Left hindlimb (tissue), 1 donor: ENCODE data around the gene TKFC.

Experiments
- DNase-seq: peaks from one replicate; pipeline ENCODE4 v3.0.0-alpha.2; 2018

TKFC gene

DNA sequence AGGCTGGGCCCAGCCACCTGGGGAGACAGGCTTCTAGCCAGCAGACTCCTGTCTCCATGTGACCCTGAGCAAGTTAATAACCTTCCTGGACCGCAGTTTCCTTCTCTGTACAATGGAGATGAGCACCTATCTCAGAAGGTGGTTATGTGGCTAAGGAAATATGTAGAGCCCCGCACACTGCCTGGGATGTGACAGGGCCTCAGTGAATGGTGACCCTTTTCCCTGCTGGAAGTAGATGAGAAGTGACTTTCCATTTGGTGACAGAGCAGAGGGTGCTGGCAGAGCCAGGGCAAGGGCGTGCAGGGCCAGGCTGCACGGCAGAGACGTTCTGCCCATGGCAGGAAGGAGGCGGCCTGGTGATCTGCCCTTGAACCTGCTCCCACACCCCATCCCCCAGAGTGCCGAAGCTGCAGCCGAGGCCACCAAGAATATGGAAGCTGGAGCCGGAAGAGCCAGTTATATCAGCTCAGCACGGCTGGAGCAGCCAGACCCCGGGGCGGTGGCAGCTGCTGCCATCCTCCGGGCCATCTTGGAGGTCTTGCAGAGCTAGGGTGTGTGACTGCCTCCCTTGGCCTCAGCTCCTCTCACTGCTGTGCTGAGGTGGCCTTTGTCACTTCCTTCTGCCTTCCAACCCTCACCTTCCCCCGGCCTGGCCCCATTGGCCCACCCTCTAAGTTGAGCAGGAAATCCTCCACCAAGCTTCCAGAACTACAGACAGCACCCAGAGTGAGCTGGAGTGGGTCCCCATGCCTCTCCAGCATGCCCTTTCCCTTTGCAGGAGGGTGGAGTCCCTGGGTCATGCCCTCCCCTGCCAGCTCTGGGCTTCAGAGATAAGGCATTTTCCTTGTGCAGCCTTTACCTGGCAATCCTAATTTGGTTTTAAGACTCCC lies 13.2 kb downstream of the TKFC start:
- DNase-seq, result no peak

DNA sequence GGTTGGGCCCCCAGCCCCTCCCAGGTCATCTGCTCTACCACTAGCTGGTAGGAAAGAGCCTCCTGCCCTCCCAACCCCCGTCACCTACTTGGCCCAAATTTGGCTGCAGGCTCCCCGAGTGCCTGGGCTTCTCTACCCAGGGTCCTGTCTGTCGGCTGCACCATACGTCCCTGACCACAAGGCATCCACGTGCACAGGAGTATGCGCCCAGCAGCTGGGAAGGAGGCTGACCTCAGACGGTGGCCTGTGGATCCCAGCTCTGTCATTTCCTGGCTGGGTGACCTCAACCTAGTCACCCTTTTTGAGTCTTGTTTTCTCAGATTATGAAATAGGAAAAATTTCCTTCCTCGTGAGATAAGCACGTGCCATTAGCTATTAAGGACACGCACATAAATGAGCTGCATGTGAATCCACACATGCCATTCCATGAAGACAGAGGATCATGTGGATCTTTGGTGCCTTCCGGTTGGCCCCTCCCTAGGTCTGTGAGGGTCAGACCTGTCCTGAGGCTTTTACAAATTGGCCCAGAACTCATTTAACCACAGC lies 15.0 kb downstream of the TKFC start:
- DNase-seq, result no peak

- DNase-seq, result no peak
Measured at GRCh38 chr11:61349189-61349751, 16.2 kb downstream of the TKFC start.

- no peak for DNase-seq
Measured at GRCh38 chr11:61349916-61350315, 16.9 kb downstream of the TKFC start.

- no peak for DNase-seq
Measured at GRCh38 chr11:61350336-61350735, 17.3 kb downstream of the TKFC start.

- DNase-seq, result no peak
Measured at GRCh38 chr11:61350803-61351202, 17.8 kb downstream of the TKFC start.

DNA sequence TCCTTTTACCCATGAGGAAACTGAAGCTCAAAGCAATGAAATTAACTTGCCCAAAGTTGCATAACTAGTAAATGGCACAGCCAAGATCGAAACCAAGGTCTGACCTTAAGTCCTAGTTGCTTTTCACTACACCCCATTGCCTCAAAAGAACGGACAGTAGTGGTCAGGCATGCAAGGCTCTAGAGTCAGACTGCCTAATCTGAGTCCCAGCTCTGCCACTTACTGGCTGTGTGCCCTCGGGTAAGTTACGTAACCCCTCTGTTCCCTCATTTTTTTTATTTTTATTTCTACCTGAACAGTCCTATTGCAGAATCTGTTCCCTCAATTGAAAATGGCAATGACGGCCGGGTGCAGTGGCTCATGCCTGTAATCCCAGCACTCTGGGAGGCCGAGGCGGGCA lies 19.0 kb downstream of the TKFC start:
- no peak for DNase-seq

GRCh38 chr11:61353131-61354067 lies 20.4 kb downstream of the TKFC start:
- no peak for DNase-seq

- DNase-seq, result no peak
Measured at GRCh38 chr11:61354208-61354607, 21.2 kb downstream of the TKFC start.

- DNase-seq, result no peak
Measured at GRCh38 chr11:61356706-61357105, 23.7 kb downstream of the TKFC start.

GRCh38 chr11:61357233-61357893 lies 24.3 kb downstream of the TKFC start:
- no peak for DNase-seq

DNA sequence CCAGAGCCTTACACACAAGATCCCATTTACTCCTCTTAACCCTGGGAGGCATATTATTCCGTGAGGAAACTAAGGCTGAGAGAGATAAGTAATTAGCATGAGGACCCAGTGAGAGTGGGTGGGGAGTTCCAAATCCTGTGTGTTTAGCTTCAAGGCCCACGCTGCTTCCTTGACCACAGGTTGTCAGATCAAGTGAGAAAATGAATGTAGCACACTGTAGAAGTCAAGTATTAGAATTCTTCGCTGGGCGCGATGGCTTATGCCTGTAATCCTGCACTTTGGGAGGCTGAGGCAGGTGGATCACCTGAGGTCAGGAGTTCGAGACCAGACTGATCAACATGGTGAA lies 24.8 kb downstream of the TKFC start:
- DNase-seq, result no peak

- DNase-seq, result no peak
Measured at GRCh38 chr11:61358566-61358965, 25.5 kb downstream of the TKFC start.

- DNase-seq, result no peak
Measured at GRCh38 chr11:61359516-61359915, 26.5 kb downstream of the TKFC start.

DNA sequence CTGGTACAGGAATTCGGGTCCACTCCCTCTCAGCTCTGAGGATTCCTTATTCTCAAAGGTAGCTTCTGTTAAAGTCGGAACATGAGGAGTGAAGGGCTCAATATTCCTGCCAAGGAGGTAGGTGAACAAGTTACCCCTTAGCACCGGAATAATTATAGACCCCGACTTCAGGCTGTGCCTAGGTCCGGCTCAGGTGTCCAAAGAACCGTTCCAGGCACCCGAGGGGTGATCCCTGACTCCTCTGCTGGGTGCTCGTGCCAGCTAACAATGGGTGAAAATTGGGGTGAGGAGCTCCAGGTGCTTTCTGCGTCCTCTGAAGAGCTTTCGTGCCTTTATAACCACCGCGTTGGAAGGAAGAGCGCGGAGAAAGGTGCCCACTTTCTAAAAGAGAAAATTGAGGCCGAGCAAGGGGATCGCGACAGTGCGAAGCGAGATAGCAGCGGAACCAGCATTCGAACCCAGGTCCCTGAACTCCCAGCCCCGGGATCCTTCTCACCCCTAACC lies 28.3 kb downstream of the TKFC start:
- DNase-seq, result no peak

DNA sequence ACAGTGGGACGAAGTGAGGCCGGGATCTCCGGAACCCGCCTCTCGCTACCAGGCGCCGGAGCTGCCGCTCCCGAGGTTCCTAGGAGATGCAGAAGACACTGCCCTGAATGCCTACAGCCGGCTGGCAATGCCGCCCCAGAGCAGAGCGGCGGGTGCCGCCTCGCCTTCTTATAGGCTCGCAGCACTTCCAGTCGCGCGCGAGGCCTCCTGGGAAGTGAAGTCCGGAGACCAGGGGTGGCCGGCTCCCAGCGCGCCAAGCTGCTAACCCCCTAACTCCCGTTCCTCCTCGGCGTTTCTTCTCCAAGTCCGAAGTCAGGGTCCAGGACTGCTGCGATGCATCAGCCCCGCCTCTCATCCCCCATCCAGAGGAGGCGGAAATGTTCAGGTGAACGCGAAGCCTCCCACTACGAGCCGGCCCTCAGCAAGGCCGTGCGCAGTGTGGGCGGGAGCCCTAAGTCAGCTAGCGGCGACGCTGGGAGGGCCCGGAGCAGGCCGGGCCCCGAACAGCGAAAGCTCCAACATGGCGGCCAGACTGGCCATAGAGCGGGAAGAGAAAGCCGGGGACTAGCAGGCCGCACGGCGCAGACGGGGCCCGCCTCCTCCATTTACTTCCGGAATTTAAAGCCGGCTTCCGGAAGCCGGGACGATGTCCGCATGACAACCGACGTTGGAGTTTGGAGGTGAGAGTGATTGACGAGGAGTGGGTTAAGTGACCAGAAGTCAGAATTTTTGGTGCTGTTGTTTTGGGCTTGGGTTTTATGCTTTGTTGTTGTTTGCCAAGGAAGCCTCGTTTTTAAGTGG lies 28.9 kb downstream of the TKFC start, which contains the start of the genes CYB561A3 and TMEM138:
Gene CYB561A3 (minus strand): TSS at position 142 of the 801 bp plus-strand sequence. CDS start 5,169 bp downstream, outside the sequence.
Gene TMEM138 (plus strand): TSS at position 634 of the 801 bp plus-strand sequence. CDS start 2,017 bp downstream, outside the sequence.
- DNase-seq, result peak; percentile 94

DNA sequence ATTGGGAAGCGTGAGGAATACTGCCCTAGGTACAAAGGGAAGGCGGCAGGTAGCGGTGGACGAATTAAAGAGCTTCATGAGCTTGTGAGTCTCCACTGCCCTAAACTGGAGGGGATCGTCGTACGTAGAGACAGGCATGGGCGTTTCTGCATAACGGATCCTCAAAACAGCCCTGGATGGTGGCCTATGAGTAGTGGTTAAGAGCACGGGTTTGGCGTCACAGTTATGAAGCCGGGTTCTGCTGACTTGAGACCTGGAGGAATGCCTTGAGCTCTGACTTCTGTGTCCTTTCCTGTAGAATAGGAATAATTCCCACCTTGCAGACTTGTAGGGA lies 29.5 kb downstream of the TKFC start:
- no peak for DNase-seq

DNA sequence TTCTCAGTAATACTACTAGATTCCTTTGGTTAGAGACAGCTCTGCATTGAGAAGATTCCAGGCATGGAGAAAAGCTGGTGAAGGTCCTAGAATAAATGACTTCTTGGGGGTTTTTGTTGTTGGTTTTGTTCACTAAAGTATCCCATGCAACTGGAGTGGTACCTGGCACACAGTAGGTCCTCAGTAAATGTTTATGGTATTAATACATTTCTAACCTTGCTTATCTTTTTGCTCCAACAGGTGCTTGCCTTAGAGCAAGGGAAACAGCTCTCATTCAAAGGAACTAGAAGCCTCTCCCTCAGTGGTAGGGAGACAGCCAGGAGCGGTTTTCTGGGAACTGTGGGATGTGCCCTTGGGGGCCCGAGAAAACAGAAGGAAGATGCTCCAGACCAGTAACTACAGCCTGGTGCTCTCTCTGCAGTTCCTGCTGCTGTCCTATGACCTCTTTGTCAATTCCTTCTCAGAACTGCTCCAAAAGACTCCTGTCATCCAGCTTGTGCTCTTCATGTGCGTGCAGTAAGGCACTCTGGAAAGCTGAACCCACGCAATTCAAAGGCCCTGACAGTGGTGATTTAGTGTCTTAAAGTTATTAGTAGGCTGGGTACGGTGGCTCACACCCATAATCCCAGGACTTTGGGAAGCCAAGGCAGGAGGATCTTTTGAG lies 31.1 kb downstream of the TKFC start:
- no peak for DNase-seq

- DNase-seq, result no peak
Measured at GRCh38 chr11:61367406-61367805, 34.4 kb downstream of the TKFC start.

- no peak for DNase-seq
Measured at GRCh38 chr11:61368646-61369045, 35.6 kb downstream of the TKFC start.
